Uterus (tissue), 4 donors: ENCODE data around the gene GALNT18. TPM values are rescaled to one million over a fixed set of nuclear protein-coding genes. Genes with fewer than 3 reads are reported as not detected.

Experiments
- DNase-seq, 2 donors: peaks; one replicate each; pipeline ENCODE4 v3.0.0-alpha.2; 2019 to 2020
- H3K27ac ChIP-seq, 2 donors: fragments of 200-600 bp; sonication (generic); 1 replicate in 1 of 2; 2 replicates in 1 of 2; pipeline ENCODE4 v1.5.1; 2016 to 2018
- H3K27me3 ChIP-seq, 2 donors: fragments of 200-600 bp; sonication (generic); one replicate each; pipeline ENCODE4 v1.5.1; 2018 to 2019; ENCODE audit warnings: control low read depth in 1 of 2
- H3K36me3 ChIP-seq, 2 donors: fragments of 200-600 bp; sonication (generic); one replicate each; pipeline ENCODE4 v1.5.1; 2019; ENCODE audit warnings: control low read depth in 1 of 2
- H3K4me1 ChIP-seq, 2 donors: fragments of 200-600 bp; sonication (generic); one replicate each; pipeline ENCODE4 v1.5.1; 2018 to 2019; ENCODE audit warnings: control low read depth in 1 of 2
- H3K4me3 ChIP-seq, 2 donors: fragments of 200-600 bp; sonication (generic); 1 replicate in 1 of 2; 2 replicates in 1 of 2; pipeline ENCODE4 v1.5.1; 2018 to 2019; ENCODE audit warnings: mild to moderate bottlenecking in 1 of 2
- H3K9me3 ChIP-seq, 2 donors: fragments of 200-600 bp; sonication (generic); one replicate each; pipeline ENCODE4 v1.5.1; 2019; ENCODE audit warnings: control low read depth in 1 of 2
- POLR2A ChIP-seq, 2 donors: fragments of 450-650 bp; IDR thresholded peaks; one replicate each; pipeline ENCODE4 v1.6.1; 2016; ENCODE audit warnings: antibody characterized with exemption in 2 of 2, mild to moderate bottlenecking in 1 of 2, moderate library complexity in 1 of 2
- intact Hi-C: fragments of 100-400 bp; cut with DNase I; formaldehyde crosslinking; loops from one replicate; pipeline ENCODE4 v1.15.1; 2023; ENCODE audit warnings: low total_unique reads
- total RNA-seq, 4 donors: library from RNA; depleted of rRNA in 3 of 4; stranded (reverse); fragments of >200 nt in 3 of 4; gene quantifications; one replicate each; pipeline versions ENCODE4 v1.1.0 to v1.2.4, GENCODE V29; 2014 to 2023
- TF ChIP-seq, protein P1 (sequence below), 4 experiments: fragments of 200-600 bp in 2 of 4; fragments of 450-650 bp in 2 of 4; sonication (generic) in 2 of 4; IDR thresholded peaks; one replicate each; pipeline ENCODE4 v1.5.1; 2016 to 2019; ENCODE audit warnings: antibody characterized with exemption in 4 of 4, mild to moderate bottlenecking in 2 of 4, moderate library complexity in 1 of 4
- donor health status: DM: yes; HTN: yes; CAD: no.

Gene GALNT18
- total RNA-seq, 4 donors from 2014 or later, result 21.4 to 35.1 (median 27.3) TPM

DNA sequence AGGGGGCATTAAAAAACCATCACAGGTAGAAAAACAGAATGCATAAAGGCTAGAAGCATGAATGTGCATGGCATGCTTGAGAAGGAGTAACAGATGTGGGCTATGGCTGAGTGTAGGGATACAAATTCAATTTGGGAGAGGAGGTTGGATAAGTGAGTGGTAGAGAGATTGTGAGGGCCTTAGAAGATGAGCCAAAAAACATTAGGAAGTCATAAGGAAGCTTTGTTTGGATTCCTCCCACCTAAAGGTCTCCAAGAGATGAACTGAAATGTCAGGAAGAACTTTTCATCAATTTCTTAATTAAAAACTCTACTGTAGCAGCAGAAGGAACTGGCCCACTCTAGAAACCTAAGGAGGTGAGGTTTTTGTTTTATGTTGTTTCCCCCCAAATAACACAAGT lies 227.6 kb downstream of the GALNT18 start:
- Histone ChIP-seq H3K9me3 (no peaks in the 10 kb centered on the region), H3K36me3 (no peaks in the 10 kb centered on the region), H3K27me3 (no peaks in the 10 kb centered on the region), H3K27ac (peak overlapping the region; percentile 35 to 80), H3K4me1 (peaks cover 4 to 5% of the 10 kb centered on the region in 2 donors), H3K4me3 (no peak overlapping the region)
- no peak for DNase-seq
- intact Hi-C loops, result no loop called here
- TF ChIP-seq, protein P1, sequence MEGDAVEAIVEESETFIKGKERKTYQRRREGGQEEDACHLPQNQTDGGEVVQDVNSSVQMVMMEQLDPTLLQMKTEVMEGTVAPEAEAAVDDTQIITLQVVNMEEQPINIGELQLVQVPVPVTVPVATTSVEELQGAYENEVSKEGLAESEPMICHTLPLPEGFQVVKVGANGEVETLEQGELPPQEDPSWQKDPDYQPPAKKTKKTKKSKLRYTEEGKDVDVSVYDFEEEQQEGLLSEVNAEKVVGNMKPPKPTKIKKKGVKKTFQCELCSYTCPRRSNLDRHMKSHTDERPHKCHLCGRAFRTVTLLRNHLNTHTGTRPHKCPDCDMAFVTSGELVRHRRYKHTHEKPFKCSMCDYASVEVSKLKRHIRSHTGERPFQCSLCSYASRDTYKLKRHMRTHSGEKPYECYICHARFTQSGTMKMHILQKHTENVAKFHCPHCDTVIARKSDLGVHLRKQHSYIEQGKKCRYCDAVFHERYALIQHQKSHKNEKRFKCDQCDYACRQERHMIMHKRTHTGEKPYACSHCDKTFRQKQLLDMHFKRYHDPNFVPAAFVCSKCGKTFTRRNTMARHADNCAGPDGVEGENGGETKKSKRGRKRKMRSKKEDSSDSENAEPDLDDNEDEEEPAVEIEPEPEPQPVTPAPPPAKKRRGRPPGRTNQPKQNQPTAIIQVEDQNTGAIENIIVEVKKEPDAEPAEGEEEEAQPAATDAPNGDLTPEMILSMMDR (IDR thresholded peaks at IDR 0.05), result no peak
- TF ChIP-seq POLR2A (IDR thresholded peaks at IDR 0.05), result no peak

DNA sequence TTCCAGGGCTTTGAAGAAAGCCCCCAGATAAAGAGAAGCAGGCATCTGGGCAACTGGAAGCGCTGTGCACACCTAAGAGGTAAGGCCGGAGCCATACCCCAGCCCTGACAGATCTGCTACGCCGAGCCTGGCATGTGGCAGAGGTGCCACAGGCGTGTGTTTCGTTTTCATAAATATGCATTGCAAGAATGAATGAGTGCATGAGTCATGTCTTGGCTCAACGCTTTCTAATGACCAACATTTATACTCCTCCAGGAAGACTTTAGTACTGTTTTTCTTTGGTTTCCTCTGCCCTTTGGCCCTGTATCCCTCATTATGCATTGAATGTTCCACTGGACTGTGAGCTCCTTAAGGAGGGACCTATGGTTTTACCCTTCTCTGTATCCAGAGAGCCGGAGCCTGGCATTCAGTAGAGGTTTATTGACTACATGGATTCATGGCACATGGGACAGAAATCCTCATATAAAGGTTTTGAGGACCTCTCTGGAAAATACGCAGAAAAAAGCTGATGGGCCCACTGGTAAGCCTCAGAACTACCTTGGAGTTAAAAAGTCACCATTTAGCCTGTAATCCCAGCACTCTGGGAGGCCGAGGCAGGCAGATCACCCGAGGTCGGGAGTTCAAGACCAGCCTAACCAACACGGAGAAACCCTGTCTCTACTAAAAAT lies 229.9 kb downstream of the GALNT18 start:
- no peaks in the 10 kb centered on the region for H3K36me3 ChIP-seq
- DNase-seq, result peak in 1 of 2 donors; percentile 47
- TF ChIP-seq, protein P1 (IDR thresholded peaks at IDR 0.05), result no peak
- TF ChIP-seq POLR2A (IDR thresholded peaks at IDR 0.05), result no peak
- H3K4me1 ChIP-seq, result peaks cover 2 to 4% of the 10 kb centered on the region in 2 donors
- H3K27ac ChIP-seq, result peak overlapping the region; percentile 45 to 51
- H3K4me3 ChIP-seq, result no peak overlapping the region
- no peaks in the 10 kb centered on the region for H3K9me3 ChIP-seq
- intact Hi-C loops, result no loop called here
- H3K27me3 ChIP-seq, result no peaks in the 10 kb centered on the region

DNA sequence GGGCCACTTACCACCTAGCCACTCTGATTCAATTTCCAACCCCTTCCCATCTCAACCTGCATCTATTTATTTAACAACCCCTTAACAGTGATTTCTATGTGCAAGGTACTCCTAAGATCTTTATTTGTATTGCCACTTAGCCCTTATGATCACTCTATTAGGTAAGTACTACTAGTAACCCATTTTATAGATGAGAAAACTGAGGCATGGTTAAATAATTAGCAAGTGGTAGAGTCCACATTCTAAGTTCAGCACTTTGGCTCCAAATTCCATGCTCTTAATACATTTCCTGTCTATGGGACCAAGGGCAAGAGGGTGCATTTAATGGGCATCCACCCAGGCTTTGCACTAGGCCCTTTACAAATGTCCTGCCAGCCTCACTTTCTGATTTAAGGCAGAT lies 230.6 kb downstream of the GALNT18 start:
- TF ChIP-seq POLR2A (IDR thresholded peaks at IDR 0.05), result no peak
- TF ChIP-seq, protein P1 (IDR thresholded peaks at IDR 0.05), result no peak
- Histone ChIP-seq H3K4me3 (no peak overlapping the region), H3K27ac (no peak overlapping the region), H3K4me1 (no peaks in the 10 kb centered on the region), H3K36me3 (no peaks in the 10 kb centered on the region), H3K9me3 (no peaks in the 10 kb centered on the region), H3K27me3 (no peaks in the 10 kb centered on the region)
- intact Hi-C loops, result no loop called here
- no peak for DNase-seq

DNA sequence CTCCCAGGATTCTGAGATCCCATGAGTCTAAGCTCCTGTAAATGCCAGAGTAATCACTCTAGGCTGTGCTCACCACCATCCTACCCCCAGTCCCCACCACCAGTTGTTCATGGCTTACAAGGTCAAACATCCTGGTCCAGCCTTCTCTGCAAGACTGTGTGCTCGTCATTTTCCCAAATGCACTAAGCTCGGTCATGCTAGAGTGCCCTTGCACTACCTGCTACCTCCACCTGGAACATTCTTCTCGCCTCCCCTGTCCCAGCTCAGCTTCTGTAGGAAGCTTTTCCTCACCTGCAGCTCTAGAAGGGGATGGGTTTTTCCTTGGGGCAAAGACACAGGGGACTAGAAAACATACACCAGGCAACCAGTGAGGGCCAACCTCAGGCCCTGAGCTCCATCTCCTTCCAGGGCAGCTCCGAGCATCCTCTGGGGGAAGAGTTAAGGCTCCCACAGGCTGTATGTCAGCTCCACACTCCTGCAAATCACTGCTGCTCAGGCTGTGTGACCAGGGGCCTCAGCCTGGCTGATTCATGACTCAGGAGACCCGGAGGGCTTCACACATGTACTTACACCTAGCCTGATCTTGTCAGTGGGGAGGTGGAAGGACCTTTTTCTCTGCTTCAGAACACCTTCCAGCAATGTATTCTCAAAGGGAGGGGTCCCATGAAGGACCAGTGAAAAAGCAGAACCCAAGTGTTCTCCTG lies 231.6 kb downstream of the GALNT18 start:
- no peak for DNase-seq
- Histone ChIP-seq H3K4me3 (no peak overlapping the region), H3K27ac (no peak overlapping the region), H3K4me1 (no peaks in the 10 kb centered on the region), H3K27me3 (no peaks in the 10 kb centered on the region), H3K36me3 (no peaks in the 10 kb centered on the region), H3K9me3 (no peaks in the 10 kb centered on the region)
- intact Hi-C loops, result no loop called here
- TF ChIP-seq, protein P1 (IDR thresholded peaks at IDR 0.05), result no peak
- no peak for TF ChIP-seq POLR2A (IDR thresholded peaks at IDR 0.05)

DNA sequence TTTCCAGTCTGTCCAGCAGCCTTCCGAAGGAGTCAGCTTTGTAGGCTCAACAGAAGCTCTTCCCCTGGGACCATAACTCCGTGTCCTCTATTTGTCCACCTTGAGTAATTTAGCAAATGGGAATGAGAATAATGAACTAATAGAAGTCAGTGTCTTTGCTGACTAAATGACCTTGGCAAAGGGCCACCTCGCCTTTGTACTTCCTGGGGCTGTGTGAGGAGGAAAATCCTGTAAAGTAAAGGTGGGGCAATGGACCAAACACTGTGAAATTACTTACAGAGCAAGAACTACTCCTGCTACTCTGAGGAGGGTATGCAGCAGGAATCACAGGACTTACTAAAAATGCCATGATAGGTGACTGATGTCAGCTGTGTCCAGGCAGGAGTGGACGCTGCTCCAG lies 232.6 kb downstream of the GALNT18 start:
- Histone ChIP-seq H3K27ac (no peak overlapping the region), H3K4me3 (no peak overlapping the region), H3K27me3 (no peaks in the 10 kb centered on the region), H3K36me3 (no peaks in the 10 kb centered on the region), H3K4me1 (no peaks in the 10 kb centered on the region), H3K9me3 (no peaks in the 10 kb centered on the region)
- TF ChIP-seq, protein P1 (IDR thresholded peaks at IDR 0.05), result no peak
- no peak for TF ChIP-seq POLR2A (IDR thresholded peaks at IDR 0.05)
- intact Hi-C loops, result no loop called here
- no peak for DNase-seq
